Loucy (cell line): ENCODE measurements around the gene KLHDC10.

ENCODE experiments used
- H2AFZ ChIP-seq: fragments of 200-600 bp; sonication (generic); 2 replicates; pipeline ENCODE4 v1.6.0; 2016; ENCODE audit warnings: antibody characterized with exemption, mild to moderate bottlenecking, low read length, moderate library complexity
- H3F3A ChIP-seq: fragments of 200-600 bp; 2 replicates; pipeline ENCODE4 v1.6.0; 2016; ENCODE audit warnings: antibody characterized with exemption, low read depth, mild to moderate bottlenecking
- H3K27me3 ChIP-seq: fragments of 200-600 bp; sonication (generic); 2 replicates; pipeline ENCODE4 v1.6.1; 2014; ENCODE audit warnings: low read length, mild to moderate bottlenecking; ENCODE audit not compliant: insufficient read depth, poor library complexity, severe bottlenecking
- H3K36me3 ChIP-seq: fragments of 200-600 bp; sonication (generic); 2 replicates; pipeline ENCODE4 v1.6.1; 2016; ENCODE audit warnings: low read length; ENCODE audit not compliant: insufficient read depth
- H3K4me1 ChIP-seq: fragments of 200-600 bp; sonication (generic); 2 replicates; pipeline ENCODE4 v1.5.1; 2014; ENCODE audit warnings: low read length, mild to moderate bottlenecking; ENCODE audit not compliant: insufficient read depth, poor library complexity, severe bottlenecking
- H3K4me2 ChIP-seq: fragments of 200-600 bp; sonication (generic); 2 replicates; pipeline ENCODE4 v1.6.0; 2014; ENCODE audit warnings: antibody characterized with exemption, low read length, low read depth, mild to moderate bottlenecking; ENCODE audit not compliant: poor library complexity, severe bottlenecking
- H3K4me3 ChIP-seq: fragments of 200-600 bp; sonication (generic); 2 replicates; pipeline ENCODE4 v1.5.1; 2014; ENCODE audit warnings: low read length, mild to moderate bottlenecking, mixed read lengths; ENCODE audit not compliant: poor library complexity, severe bottlenecking
- H3K79me2 ChIP-seq: fragments of 200-600 bp; sonication (generic); 2 replicates; pipeline ENCODE4 v1.6.1; 2014; ENCODE audit warnings: low read length; ENCODE audit not compliant: insufficient read depth
- H3K9ac ChIP-seq: fragments of 200-600 bp; sonication (generic); 2 replicates; pipeline ENCODE4 v1.6.0; 2014; ENCODE audit warnings: mild to moderate bottlenecking, low read depth, low read length, moderate library complexity; ENCODE audit not compliant: poor library complexity, severe bottlenecking
- H3K9me2 ChIP-seq: fragments of 200-600 bp; sonication (generic); replicated peaks from 2 replicates; pipeline ENCODE4 v1.6.1; 2016; ENCODE audit warnings: low read depth, low read length, mixed read lengths
- H3K9me3 ChIP-seq: fragments of 200-600 bp; sonication (generic); 2 replicates; pipeline ENCODE4 v1.6.1; 2014; ENCODE audit warnings: mild to moderate bottlenecking, antibody characterized with exemption, low read length, low read depth; ENCODE audit not compliant: insufficient read depth
- H4K20me1 ChIP-seq: fragments of 200-600 bp; sonication (generic); 2 replicates; pipeline ENCODE4 v1.6.0; 2014; ENCODE audit warnings: antibody characterized with exemption, low read length, mild to moderate bottlenecking; ENCODE audit not compliant: insufficient read depth, poor library complexity, severe bottlenecking
- EZH2phosphoT487 ChIP-seq: fragments of 200-600 bp; IDR thresholded peaks from 2 replicates; pipeline ENCODE4 v1.6.1; 2018; ENCODE audit warnings: antibody characterized with exemption, mild to moderate bottlenecking, moderate library complexity, borderline replicate concordance
- TF ChIP-seq, protein P1 (sequence below): fragments of 200-600 bp; sonication (generic); conservative IDR thresholded peaks from 2 replicates; pipeline ENCODE4 v1.5.1; 2014; ENCODE audit warnings: mild to moderate bottlenecking, antibody characterized with exemption, low read length

The KLHDC10 gene

DNA sequence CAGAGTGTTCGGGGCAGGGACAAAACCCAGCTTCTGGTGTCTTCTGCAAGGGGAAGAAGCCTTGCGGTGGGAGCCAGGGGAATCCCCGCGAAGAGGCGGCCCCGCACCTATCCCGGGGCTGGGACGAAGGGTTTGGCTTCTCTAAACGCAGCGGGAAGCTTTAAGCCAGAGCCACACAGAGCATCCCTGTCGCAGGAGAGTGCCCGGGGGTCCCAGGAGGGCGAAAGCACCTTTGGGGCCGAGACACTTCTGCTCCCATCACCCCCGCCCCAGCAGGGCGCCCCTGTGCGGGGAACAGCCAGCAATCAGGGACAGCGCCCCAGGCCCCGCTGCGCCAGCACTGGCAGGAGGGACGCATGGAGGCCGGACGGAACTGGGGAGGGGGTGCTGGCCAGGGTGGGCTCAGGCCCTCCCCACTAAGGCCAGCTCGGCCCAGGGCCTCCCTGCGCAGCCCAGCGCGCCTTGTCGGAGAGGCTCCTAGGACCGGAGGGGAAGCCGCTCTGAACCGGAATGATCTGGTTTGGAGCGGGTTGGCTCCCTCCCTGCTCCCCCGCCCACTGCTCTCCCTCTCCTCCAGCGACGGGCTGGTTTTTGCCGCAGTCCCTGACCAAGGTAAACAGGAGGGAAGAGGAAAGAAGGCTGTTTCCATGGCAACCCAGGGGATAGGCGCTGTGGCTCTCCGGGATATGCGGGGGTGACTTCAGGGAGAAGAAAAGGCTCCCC lies 71.0 kb downstream of the KLHDC10 start:
- Histone ChIP-seq H3K9me3 (no peaks in the 10 kb centered on the region), H3K9me2 (no peaks in the 10 kb centered on the region), H2AFZ (no peak overlapping the region), H4K20me1 (no peaks in the 10 kb centered on the region), H3K36me3 (0 out of 2 replicates have a peak, but pooled peaks cover 5% of the 10 kb centered on the region), H3K4me1 (peaks cover 15% of the 10 kb centered on the region), H3K4me2 (no peak overlapping the region), H3K79me2 (no peaks in the 10 kb centered on the region), H3K27me3 (no peaks in the 10 kb centered on the region), H3F3A (no peaks in the 10 kb centered on the region), H3K9ac (no peak overlapping the region), H3K4me3 (no peak overlapping the region)
- TF ChIP-seq EZH2phosphoT487 = no peak
- TF ChIP-seq, protein P1, sequence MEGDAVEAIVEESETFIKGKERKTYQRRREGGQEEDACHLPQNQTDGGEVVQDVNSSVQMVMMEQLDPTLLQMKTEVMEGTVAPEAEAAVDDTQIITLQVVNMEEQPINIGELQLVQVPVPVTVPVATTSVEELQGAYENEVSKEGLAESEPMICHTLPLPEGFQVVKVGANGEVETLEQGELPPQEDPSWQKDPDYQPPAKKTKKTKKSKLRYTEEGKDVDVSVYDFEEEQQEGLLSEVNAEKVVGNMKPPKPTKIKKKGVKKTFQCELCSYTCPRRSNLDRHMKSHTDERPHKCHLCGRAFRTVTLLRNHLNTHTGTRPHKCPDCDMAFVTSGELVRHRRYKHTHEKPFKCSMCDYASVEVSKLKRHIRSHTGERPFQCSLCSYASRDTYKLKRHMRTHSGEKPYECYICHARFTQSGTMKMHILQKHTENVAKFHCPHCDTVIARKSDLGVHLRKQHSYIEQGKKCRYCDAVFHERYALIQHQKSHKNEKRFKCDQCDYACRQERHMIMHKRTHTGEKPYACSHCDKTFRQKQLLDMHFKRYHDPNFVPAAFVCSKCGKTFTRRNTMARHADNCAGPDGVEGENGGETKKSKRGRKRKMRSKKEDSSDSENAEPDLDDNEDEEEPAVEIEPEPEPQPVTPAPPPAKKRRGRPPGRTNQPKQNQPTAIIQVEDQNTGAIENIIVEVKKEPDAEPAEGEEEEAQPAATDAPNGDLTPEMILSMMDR = no peak

DNA sequence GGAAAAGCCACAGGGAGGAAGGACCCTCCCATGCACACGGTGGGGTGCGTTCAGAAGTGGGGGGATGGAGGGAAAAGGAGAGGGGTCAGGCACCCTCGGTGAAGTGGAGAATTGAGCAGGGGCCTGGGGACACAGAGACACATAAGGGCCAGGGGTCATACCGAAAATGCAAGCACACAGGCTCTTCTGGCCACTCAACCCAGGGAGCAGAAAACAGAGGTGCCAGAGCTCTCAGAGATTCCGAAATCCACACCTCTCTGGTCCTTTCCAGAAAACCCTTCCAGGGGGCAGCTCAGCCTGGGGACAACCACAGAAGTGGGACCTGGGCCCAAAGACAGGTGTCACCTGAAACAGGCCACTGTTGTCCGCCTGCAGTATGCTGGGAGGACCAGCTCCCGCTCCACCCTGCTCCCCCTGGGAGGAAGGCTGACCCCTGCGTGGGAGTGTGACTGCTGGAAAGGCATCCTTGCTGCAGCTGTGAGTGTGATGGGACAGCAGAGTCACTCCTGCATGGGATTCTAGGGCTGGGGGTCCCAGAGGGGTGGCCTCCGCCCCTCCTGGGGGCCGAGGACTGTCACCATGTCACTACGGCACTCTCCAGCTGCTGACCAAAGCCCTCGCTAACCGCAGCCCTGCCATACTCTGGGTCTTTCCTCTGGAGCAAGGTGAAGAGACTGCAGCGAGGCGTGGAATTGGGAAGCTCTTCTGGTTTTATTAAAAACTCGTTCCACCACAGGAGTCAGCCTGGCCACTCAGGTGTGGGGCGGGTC lies 71.7 kb downstream of the KLHDC10 start:
- Histone ChIP-seq H3K9ac (no peak overlapping the region), H3K4me2 (no peak overlapping the region)

DNA sequence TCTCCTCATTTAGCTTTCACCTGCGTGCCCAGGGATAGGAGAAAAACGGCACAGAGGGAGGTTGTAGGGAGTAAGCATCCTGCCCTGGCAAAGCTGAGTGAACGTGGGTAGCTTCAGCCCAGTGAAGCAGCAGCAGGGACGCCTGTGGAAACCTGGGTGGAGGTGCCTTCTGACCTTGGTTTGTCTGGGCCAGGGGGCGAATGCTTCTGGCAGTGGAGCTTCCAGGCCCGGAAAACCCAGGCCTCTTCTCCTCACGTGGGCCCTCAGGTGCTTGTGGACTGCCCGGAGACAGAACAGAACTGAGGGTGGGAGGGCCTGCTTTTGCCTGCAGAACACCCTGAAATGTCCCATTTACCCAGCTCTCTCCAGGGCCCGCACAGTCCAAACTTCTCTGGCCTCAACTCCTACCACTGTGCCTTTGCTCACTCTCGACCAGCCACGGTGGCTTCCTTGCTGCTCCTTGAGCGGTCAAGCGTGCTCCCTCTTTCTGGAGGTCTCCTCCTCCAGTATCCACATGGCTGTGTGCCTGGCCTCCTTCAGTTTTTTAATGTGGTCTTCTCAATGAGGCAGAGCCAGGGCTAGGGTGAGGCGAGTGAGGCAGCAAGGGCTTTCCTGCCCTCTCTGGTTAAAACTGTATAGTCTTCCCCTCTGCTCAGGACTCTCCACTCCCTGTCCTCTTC lies 72.5 kb downstream of the KLHDC10 start:
- no peak overlapping the region for H3K4me3 ChIP-seq
- no peak overlapping the region for H3K9ac ChIP-seq
- H3K9me2 ChIP-seq = no peaks in the 10 kb centered on the region
- no peak for TF ChIP-seq EZH2phosphoT487
- TF ChIP-seq, protein P1 = no peak
- H3K4me1 ChIP-seq = peaks cover 6% of the 10 kb centered on the region
- H4K20me1 ChIP-seq = no peaks in the 10 kb centered on the region
- H3K4me2 ChIP-seq = no peak overlapping the region
- no peaks in the 10 kb centered on the region for H3K79me2 ChIP-seq
- no peak overlapping the region for H2AFZ ChIP-seq
- no peaks in the 10 kb centered on the region for H3K9me3 ChIP-seq
- no peaks in the 10 kb centered on the region for H3F3A ChIP-seq
- 0 out of 2 replicates have a peak, but pooled peaks cover 2% of the 10 kb centered on the region for H3K36me3 ChIP-seq
- H3K27me3 ChIP-seq = no peaks in the 10 kb centered on the region

More for the DNA sequence above, 71.7 kb downstream of the KLHDC10 start:
- Histone ChIP-seq H2AFZ (no peak overlapping the region), H3K4me1 (peaks cover 7% of the 10 kb centered on the region), H3F3A (no peaks in the 10 kb centered on the region), H3K9me3 (no peaks in the 10 kb centered on the region), H3K9me2 (no peaks in the 10 kb centered on the region), H3K79me2 (no peaks in the 10 kb centered on the region), H3K4me3 (no peak overlapping the region), H4K20me1 (no peaks in the 10 kb centered on the region), H3K27me3 (no peaks in the 10 kb centered on the region), H3K36me3 (0 out of 2 replicates have a peak, but pooled peaks cover 5% of the 10 kb centered on the region)
- no peak for TF ChIP-seq EZH2phosphoT487
- TF ChIP-seq, protein P1 = no peak
